Mesothelial cell of epicardium (in vitro differentiated cells): ENCODE data around the gene RYR1. TPM values are rescaled to one million over a fixed set of nuclear protein-coding genes. Genes with fewer than 3 reads are reported as not detected.
"Not testable (repeated sequence)": the region's sequence is repeated elsewhere in the genome, so short reads cannot be mapped to it uniquely, and the experiment has no call there.

Experiments used
- DNase-seq, 2 experiments: peaks; one replicate each; pipeline ENCODE4 v3.0.0; 2021; ENCODE audit warnings: low spot score in 2 of 2; ENCODE audit not compliant: unreplicated experiment in 2 of 2
- H3K27ac Mint-ChIP-seq: 2 replicates; pipeline ENCODE4 v1.8.0; 2021; ENCODE audit warnings: mixed read lengths
- H3K27me3 Mint-ChIP-seq: 2 replicates; pipeline ENCODE4 v1.8.0; 2021; ENCODE audit warnings: low read depth, mixed read lengths
- H3K36me3 Mint-ChIP-seq: 2 replicates; pipeline ENCODE4 v1.8.0; 2021; ENCODE audit warnings: mixed read lengths
- H3K4me1 Mint-ChIP-seq: 2 replicates; pipeline ENCODE4 v1.8.0; 2021; ENCODE audit warnings: mixed read lengths
- H3K4me3 Mint-ChIP-seq: 2 replicates; pipeline ENCODE4 v1.8.0; 2021; ENCODE audit warnings: mild to moderate bottlenecking, moderate library complexity, mixed read lengths
- H3K9me3 Mint-ChIP-seq: 2 replicates; pipeline ENCODE4 v1.8.0; 2021; ENCODE audit warnings: mixed read lengths
- CTCF ChIP-seq: fragments of 200-600 bp; sonication (generic); IDR thresholded peaks from one replicate; pipeline ENCODE4 v1.5.0; 2021; ENCODE audit warnings: antibody characterized with exemption; ENCODE audit not compliant: unreplicated experiment
- total RNA-seq: library from RNA; stranded (reverse); gene quantifications from 3 replicates; pipeline ENCODE4 v1.2.1, GENCODE V29; 2021

The RYR1 gene
- total RNA-seq, 1 donor from 2014 or later = 0.27 TPM

GRCh38 chr19:38555200-38555599 is 121.7 kb downstream of the RYR1 start:
- no peak overlapping the region for H3K27ac Mint-ChIP-seq
- no peak for DNase-seq
- peaks cover 5% of the 10 kb centered on the region for H3K4me1 Mint-ChIP-seq
- H3K4me3 Mint-ChIP-seq = no peak overlapping the region
- no peaks in the 10 kb centered on the region for H3K27me3 Mint-ChIP-seq
- H3K36me3 Mint-ChIP-seq = no peaks in the 10 kb centered on the region
- TF ChIP-seq CTCF = no peak
- peaks cover 5% of the 10 kb centered on the region for H3K9me3 Mint-ChIP-seq

GRCh38 chr19:38556521-38557174 is 123.2 kb downstream of the RYR1 start:
- TF ChIP-seq CTCF = no peak
- DNase-seq = no peak
- Mint-ChIP-seq H3K36me3 (no peaks in the 10 kb centered on the region), H3K27ac (no peak overlapping the region), H3K27me3 (no peaks in the 10 kb centered on the region), H3K9me3 (peaks cover 5% of the 10 kb centered on the region), H3K4me1 (peaks cover 5% of the 10 kb centered on the region), H3K4me3 (no peak overlapping the region)

- Mint-ChIP-seq H3K9me3 (peaks cover 5% of the 10 kb centered on the region), H3K4me3 (no peak overlapping the region), H3K27ac (no peak overlapping the region), H3K27me3 (no peaks in the 10 kb centered on the region), H3K36me3 (no peaks in the 10 kb centered on the region), H3K4me1 (peaks cover 5% of the 10 kb centered on the region)
- DNase-seq = no peak
- no peak for TF ChIP-seq CTCF
Measured at GRCh38 chr19:38557205-38557799, 123.8 kb downstream of the RYR1 start.

- DNase-seq, H3K27ac Mint-ChIP-seq, H3K36me3 Mint-ChIP-seq, H3K4me1 Mint-ChIP-seq, H3K4me3 Mint-ChIP-seq, H3K9me3 Mint-ChIP-seq, H3K27me3 Mint-ChIP-seq: not testable (repeated sequence)
Measured at GRCh38 chr19:38558933-38559332, 125.4 kb downstream of the RYR1 start.

GRCh38 chr19:38559428-38560401 is 126.2 kb downstream of the RYR1 start:
- H3K27ac Mint-ChIP-seq = peak overlapping the region; percentile 63

More at GRCh38 chr19:38559428-38560401, 126.2 kb downstream of the RYR1 start:
- Mint-ChIP-seq H3K4me1 (peaks cover 5% of the 10 kb centered on the region), H3K27me3 (no peaks in the 10 kb centered on the region), H3K4me3 (no peak overlapping the region), H3K36me3 (no peaks in the 10 kb centered on the region), H3K9me3 (no peaks in the 10 kb centered on the region)
- DNase-seq = no peak
- TF ChIP-seq CTCF = no peak
